Activated CD4-positive, CD25-positive, alpha-beta regulatory T cell treated with anti-CD3 and anti-CD28 coated beads, Interleukin-2, amount 50 U/mL, for 16 hours (primary cell): Measurements from ENCODE around the gene FLG.
"Not testable (repeated sequence)": the region's sequence is repeated elsewhere in the genome, so short reads cannot be mapped to it uniquely, and the experiment has no call there.

Source experiments
- DNase-seq: peaks from one replicate; pipeline ENCODE4 v3.0.0-alpha.2; 2020; ENCODE audit warnings: low read depth, low spot score

FLG gene

DNA sequence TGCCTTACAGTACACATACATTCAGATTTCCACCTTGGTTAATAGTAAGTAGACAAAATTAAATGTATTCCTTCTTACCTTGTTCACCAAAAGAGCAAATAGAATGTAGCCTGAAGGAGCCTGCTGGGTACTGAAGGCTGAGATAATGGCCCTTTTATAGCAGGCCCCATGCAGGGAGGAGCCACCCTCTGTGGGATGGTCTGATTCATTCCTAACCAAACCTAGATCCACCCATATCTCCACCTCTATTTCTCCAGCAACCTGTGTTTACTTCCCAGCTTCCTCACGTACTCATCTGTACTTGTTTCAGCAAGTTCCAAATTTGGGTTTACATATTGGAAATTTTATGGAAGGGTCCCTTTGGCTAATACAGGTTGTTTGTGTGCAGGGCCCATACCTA is at the start of gene FLG:
TSS of gene FLG (minus strand) at position 129 of the 400 bp plus-strand sequence. CDS start 9,783 bp downstream, outside the sequence.
- no peak for DNase-seq

- DNase-seq, result no peak
Observed at GRCh38 chr1:152374451-152374850, 49.4 kb upstream of the FLG start.

GRCh38 chr1:152372672-152373071 is 47.6 kb upstream of the FLG start:
- DNase-seq, result no peak

- no peak for DNase-seq
Observed at GRCh38 chr1:152367436-152367835, 42.4 kb upstream of the FLG start.

- DNase-seq, result no peak
Observed at GRCh38 chr1:152359906-152360305, 34.9 kb upstream of the FLG start, which contains the start of gene FLG2. TSS of gene FLG2 (minus strand) at chr1:152360006. CDS start at chr1:152358884, 1,122 bp downstream.

GRCh38 chr1:152356736-152357135 is 31.7 kb upstream of the FLG start:
- no peak for DNase-seq

- DNase-seq, result no peak
Observed at GRCh38 chr1:152349611-152350010, 24.6 kb upstream of the FLG start.

DNA sequence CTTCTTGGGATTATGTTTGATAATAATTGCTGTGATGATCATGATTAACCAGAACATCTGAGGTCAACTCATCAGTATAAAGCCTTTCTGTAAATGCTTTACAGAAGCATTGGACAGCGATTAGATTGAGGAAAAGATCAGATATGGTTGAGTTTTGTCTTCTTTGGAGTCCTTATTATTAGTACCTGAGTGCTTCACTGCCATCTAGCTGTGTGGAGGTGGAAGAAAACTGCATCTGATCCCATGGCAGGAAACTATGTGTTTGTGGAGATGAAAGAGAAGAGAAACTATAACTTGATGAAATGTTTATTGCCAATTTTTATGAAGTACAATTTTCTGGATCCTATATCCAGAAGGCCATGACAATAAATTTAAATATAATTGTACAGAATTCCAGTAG is 23.4 kb upstream of the FLG start:
- DNase-seq, result no peak

DNA sequence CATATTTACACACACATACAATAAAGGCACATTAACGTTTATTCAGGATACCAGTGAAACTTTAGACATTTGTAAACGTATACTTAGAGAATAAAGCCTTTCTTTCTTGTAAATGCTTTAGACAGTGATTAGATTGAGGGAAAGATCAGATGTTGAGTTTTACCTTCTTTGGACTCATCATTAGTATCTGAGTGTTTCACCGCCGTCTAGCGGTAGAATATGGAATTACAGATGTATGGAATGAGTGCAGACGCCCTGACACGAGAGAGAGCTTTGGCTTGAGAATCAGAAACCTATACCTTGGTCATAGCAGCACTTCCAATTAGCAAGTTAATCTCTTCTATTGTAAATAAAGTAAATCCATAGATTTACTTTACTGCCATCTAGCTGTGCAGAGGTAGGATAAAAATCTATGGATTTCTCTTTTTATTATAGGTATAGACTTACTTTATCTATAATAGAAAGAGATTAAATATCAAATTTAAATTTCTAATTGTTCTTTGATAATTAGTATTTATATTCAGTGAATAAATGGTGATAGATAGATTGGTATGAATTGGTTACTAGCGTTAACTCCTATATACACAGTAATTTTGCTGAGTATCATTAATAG is 22.2 kb upstream of the FLG start:
- DNase-seq, result peak; percentile 34

GRCh38 chr1:152344438-152344837 is 19.4 kb upstream of the FLG start:
- DNase-seq, result no peak

GRCh38 chr1:152343006-152343405 is 18.0 kb upstream of the FLG start:
- no peak for DNase-seq

DNA sequence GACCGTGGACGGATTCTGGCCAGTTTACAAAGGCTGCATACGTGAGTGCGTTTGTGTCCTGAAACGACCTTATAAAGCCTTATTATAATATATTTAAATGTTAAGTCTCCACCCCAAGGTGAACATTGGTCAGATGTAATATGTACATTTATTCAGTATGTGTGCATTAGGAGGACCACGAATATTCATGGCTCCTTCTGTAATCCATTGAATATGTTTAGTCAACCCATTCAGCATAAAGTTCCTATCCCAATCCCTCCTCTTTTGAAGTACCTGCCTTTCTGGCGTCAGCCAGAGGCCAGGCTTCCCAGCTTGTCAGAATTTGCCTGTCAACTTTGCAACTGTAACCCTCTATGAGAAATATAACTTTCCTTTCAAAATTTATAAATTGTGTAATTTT is 10.4 kb upstream of the FLG start:
- DNase-seq, result no peak

DNA sequence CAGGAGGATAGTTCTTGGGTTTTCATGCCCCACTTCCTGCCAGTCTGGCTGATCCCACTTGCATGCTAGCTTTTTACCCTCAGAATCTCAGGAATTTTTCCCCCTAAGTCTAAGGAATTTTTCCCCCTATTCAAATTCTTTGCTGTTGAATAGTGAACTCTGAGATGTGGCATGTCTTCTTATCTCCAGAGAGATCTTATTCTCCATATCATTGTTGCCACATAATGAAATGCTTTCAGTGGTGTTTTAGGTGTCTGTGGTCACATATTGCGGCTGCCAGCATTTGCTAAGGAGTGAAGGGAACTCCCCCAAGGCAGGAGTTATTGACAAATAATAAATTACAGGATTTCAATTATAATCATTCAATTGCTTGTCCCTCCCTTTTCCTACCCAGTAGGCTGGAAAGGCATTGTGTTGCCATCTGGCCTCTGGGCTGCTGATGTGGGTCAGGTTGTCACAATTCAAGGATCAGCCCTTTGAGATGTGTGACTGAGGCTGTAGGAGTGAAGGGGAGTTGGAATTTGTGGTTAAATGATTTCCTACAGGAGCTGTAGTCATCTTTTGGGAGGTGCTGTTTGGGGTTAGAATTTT is 3.9 kb upstream of the FLG start:
- DNase-seq, result no peak

- DNase-seq, result no peak
Observed at GRCh38 chr1:152313970-152314369, 11.1 kb downstream of the FLG start.

DNA sequence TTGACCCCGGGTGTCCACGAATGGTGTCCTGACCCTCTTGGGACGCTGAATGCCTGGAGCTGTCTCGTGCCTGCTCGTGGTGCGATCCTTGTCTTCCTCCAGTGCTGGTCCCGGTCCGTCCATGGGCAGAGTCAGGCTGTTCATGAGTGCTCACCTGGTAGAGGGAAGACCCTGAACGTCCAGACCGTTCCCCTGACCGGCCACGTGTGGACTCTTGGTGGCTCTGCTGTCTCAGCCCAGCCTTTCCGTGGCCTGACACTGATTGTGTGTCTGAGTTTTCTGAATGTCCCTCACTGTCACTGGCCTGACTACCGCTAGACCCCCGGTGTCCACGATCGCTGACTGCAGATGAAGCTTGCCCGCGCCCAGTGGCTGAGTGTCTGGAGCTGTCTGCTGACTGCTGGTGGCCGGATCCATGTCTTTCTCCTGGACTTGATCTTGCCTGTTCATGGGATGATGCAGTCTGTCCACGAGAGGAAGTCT is 11.7 kb downstream of the FLG start:
- no peak for DNase-seq

- not testable (repeated sequence) for DNase-seq
Observed at GRCh38 chr1:152312169-152312568, 12.9 kb downstream of the FLG start.

- DNase-seq, result no peak
Observed at GRCh38 chr1:152309955-152310354, 15.1 kb downstream of the FLG start.

DNA sequence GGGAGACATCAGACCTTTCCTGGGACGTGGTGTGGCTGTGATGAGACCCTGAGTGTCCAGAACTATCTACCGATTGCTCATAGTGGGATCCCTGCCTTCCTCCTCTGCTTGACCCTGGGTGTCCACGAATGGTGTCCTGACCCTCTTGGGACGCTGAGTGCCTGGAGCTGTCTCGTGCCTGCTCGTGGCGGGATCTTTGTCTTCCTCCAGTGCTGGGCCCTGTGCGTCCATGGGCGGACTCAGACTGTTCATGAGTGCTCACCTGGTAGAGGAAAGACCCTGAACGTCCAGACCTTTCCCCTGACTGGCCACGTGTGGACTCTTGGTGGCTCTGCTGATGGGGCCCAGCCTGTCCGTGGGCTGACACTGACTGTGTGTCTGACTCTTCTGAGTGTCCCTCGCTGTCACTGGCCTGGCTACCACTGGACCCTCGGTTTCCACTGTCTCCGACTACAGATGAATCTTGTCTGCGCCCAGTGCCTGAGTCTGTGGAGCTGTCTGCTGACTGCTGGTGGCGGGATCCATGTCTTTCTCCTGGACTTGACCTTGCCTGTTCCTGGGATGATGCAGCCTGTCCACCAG is 15.6 kb downstream of the FLG start:
- DNase-seq, result not testable (repeated sequence)

DNA sequence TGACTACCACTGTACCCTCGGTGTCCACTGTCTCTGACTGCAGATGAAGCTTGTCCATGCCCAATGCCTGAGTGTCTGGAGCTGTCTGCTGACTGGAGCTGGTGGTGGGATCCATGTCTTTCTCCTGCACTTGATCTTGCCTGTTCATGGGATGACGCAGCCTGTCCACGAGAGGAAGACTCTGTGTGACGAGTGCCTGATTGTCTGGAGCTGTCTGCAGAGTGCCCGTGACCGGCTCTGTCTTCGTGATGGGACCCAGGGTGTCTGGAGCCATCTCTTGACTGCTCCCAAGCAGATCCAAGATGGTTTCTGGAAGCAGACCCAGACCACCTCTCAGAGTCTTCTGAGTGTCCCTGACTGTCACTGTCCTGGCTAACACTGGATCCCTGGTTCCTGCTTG is 16.3 kb downstream of the FLG start:
- not testable (repeated sequence) for DNase-seq

- DNase-seq, result not testable (repeated sequence)
Observed at GRCh38 chr1:152307970-152308369, 17.1 kb downstream of the FLG start.

GRCh38 chr1:152306123-152306522 is 18.9 kb downstream of the FLG start:
- not testable (repeated sequence) for DNase-seq

DNA sequence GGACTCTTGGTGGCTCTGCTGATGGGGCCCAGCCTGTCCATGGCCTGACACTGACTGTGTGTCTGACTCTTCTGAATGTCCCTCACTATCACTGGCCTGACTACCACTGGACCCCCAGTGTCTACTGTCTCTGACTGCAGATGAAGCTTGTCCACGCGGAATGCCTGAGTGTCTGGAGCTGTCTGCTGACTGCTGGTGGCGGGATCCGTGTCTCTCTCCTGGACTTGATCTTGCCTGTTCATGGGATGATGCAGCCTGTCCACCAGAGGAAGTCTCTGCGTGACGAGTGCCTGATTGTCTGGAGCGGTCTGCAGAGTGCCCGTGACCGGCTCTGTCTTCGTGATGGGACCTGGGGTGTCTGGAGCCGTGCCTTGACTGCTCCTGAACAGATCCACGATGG is 20.3 kb downstream of the FLG start:
- DNase-seq, result not testable (repeated sequence)
